ENCODE results near the gene BACH2. TPM values are rescaled to one million over a fixed set of nuclear protein-coding genes. Genes with fewer than 3 reads are reported as not detected.

BACH2 gene
- total and polyA plus RNA-seq, 2 experiments from 2014 or later = 5.4 to 5.6 TPM

DNA sequence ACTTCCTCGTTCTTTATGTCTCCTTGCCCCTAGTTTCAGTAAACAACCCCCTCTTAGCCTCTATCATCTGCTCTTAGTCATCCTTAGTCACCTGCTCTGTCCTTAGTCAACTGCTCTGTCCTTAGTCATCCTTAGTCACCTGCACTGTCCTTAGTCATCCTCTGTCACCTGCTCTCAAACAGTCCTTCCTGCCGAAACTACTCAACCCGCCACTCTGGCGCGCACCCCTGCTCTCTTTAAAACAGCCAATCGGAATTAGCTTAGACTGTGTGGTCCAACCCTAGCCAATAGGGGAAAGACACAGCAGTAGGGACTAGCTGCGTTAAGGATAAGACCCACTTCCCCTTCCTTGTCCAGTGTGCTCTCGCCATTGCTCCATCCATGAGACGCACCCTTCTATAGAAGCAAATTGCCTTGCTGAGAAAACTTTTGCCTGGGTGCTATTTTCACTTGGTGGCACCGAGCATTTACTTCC, 73.9 kb downstream of the BACH2 start:
- Histone ChIP-seq H3K27ac (no peak overlapping the region), H3K27me3 (no peaks in the 10 kb centered on the region), H3K9me3 (ENCODE audit: low read depth) (no peaks in the 10 kb centered on the region), H3K4me1 (ENCODE audit: low read depth) (peaks cover 32% of the 10 kb centered on the region), H3K4me3 (no peak overlapping the region), H3K36me3 (peaks cover 3% of the 10 kb centered on the region)
- no peak for DNase-seq (ENCODE audit: low read depth in 1 of 2, low spot score in 1 of 2)
- TF ChIP-seq, protein P1, sequence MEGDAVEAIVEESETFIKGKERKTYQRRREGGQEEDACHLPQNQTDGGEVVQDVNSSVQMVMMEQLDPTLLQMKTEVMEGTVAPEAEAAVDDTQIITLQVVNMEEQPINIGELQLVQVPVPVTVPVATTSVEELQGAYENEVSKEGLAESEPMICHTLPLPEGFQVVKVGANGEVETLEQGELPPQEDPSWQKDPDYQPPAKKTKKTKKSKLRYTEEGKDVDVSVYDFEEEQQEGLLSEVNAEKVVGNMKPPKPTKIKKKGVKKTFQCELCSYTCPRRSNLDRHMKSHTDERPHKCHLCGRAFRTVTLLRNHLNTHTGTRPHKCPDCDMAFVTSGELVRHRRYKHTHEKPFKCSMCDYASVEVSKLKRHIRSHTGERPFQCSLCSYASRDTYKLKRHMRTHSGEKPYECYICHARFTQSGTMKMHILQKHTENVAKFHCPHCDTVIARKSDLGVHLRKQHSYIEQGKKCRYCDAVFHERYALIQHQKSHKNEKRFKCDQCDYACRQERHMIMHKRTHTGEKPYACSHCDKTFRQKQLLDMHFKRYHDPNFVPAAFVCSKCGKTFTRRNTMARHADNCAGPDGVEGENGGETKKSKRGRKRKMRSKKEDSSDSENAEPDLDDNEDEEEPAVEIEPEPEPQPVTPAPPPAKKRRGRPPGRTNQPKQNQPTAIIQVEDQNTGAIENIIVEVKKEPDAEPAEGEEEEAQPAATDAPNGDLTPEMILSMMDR (IDR thresholded peaks at IDR 0.05; ENCODE audit: low read depth, low read length) = no peak

- H3K27me3 ChIP-seq = no peaks in the 10 kb centered on the region
Measured at GRCh38 chr6:90222008-90222407, 74.6 kb downstream of the BACH2 start.

GRCh38 chr6:90221403-90221802, 75.2 kb downstream of the BACH2 start:
- Histone ChIP-seq H3K27me3 (no peaks in the 10 kb centered on the region), H3K36me3 (peaks cover 3% of the 10 kb centered on the region), H3K9me3 (ENCODE audit: low read depth) (no peaks in the 10 kb centered on the region), H3K4me3 (no peak overlapping the region), H3K4me1 (ENCODE audit: low read depth) (peaks cover 45% of the 10 kb centered on the region), H3K27ac (no peak overlapping the region)
- TF ChIP-seq, protein P1 (IDR thresholded peaks at IDR 0.05; ENCODE audit: low read depth, low read length) = no peak
- DNase-seq (ENCODE audit: low read depth in 1 of 2, low spot score in 1 of 2) = no peak

More at GRCh38 chr6:90222008-90222407, 74.6 kb downstream of the BACH2 start:
- peaks cover 40% of the 10 kb centered on the region for H3K4me1 ChIP-seq (ENCODE audit: low read depth)
- DNase-seq (ENCODE audit: low read depth in 1 of 2, low spot score in 1 of 2) = no peak
- H3K4me3 ChIP-seq = no peak overlapping the region
- peaks cover 3% of the 10 kb centered on the region for H3K36me3 ChIP-seq
- H3K27ac ChIP-seq = no peak overlapping the region
- H3K9me3 ChIP-seq (ENCODE audit: low read depth) = no peaks in the 10 kb centered on the region
- TF ChIP-seq, protein P1 (IDR thresholded peaks at IDR 0.05; ENCODE audit: low read depth, low read length) = no peak

DNA sequence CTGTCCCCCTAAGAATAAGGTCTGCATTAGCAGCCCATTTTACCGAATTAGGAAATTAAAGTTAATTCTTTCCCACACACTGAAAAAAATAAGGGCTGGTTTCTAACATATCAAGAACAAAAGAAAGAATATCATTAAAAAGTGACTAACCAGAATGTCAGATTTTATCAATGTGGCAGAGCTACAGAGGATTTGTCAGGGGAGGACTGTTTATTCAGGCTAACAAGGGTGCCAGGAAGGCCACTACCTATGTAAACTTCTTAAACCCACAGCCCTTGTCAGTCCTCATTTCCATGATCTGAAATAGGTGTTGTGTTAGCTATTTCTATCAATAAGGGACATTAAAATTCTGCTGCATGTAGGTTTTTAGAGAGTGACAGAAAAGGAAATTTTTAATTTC, 76.4 kb downstream of the BACH2 start:
- peak overlapping the region; percentile 99 for H3K27ac ChIP-seq
- no peak for DNase-seq (ENCODE audit: low read depth in 1 of 2, low spot score in 1 of 2)
- H3K4me1 ChIP-seq (ENCODE audit: low read depth) = peaks cover 54% of the 10 kb centered on the region

GRCh38 chr6:90219209-90219985, 77.2 kb downstream of the BACH2 start:
- no peak overlapping the region for H3K4me3 ChIP-seq
- peak overlapping the region; percentile 99 for H3K27ac ChIP-seq
- no peaks in the 10 kb centered on the region for H3K9me3 ChIP-seq (ENCODE audit: low read depth)
- peak; percentile 61 to 86 for DNase-seq (ENCODE audit: low read depth in 1 of 2, low spot score in 1 of 2)
- peaks cover 54% of the 10 kb centered on the region for H3K4me1 ChIP-seq (ENCODE audit: low read depth)
- H3K36me3 ChIP-seq = peaks cover 3% of the 10 kb centered on the region
- H3K27me3 ChIP-seq = no peaks in the 10 kb centered on the region
- TF ChIP-seq, protein P1 (IDR thresholded peaks at IDR 0.05; ENCODE audit: low read depth, low read length) = no peak

More for the DNA sequence above, 76.4 kb downstream of the BACH2 start:
- TF ChIP-seq, protein P1 (IDR thresholded peaks at IDR 0.05; ENCODE audit: low read depth, low read length) = no peak
- Histone ChIP-seq H3K4me3 (no peak overlapping the region), H3K36me3 (peaks cover 3% of the 10 kb centered on the region), H3K27me3 (no peaks in the 10 kb centered on the region), H3K9me3 (ENCODE audit: low read depth) (no peaks in the 10 kb centered on the region)
